GM12891 (cell line): ENCODE measurements around the gene MIS18A.

Experiments
- DNase-seq: peaks from one replicate; pipeline ENCODE4 v3.0.0; 2011; ENCODE audit warnings: low spot score; ENCODE audit not compliant: insufficient read length
- FAIRE-seq: peaks from 2 replicates; lab custom pipeline; 2011; peaks lifted over from hg19 to GRCh38; lab: Jason Lieb, UNC
- PAX5 ChIP-seq: IDR thresholded peaks from 2 replicates; pipeline ENCODE4 v1.6.1; 2011; ENCODE audit warnings: low read length, moderate library complexity, mild to moderate bottlenecking; ENCODE audit not compliant: insufficient read depth, severe bottlenecking
- POLR2A ChIP-seq: IDR thresholded peaks from 2 replicates; pipeline ENCODE4 v1.6.1; 2011; ENCODE audit warnings: low read depth, low read length, control low read depth
- POLR2AphosphoS5 ChIP-seq: IDR thresholded peaks from 2 replicates; pipeline ENCODE4 v1.6.1; 2011; ENCODE audit warnings: low read depth, low read length, control low read depth
- POU2F2 ChIP-seq: IDR thresholded peaks from 2 replicates; pipeline ENCODE4 v1.6.1; 2011; ENCODE audit warnings: low read depth, mild to moderate bottlenecking, control low read depth, low read length, moderate library complexity
- SPI1 ChIP-seq: IDR thresholded peaks from 2 replicates; pipeline ENCODE4 v1.6.1; 2011; ENCODE audit warnings: low read depth, low read length, control low read depth
- TAF1 ChIP-seq: IDR thresholded peaks from 2 replicates; pipeline ENCODE4 v1.6.1; 2011; ENCODE audit warnings: low read depth, low read length, control low read depth

The MIS18A gene

DNA sequence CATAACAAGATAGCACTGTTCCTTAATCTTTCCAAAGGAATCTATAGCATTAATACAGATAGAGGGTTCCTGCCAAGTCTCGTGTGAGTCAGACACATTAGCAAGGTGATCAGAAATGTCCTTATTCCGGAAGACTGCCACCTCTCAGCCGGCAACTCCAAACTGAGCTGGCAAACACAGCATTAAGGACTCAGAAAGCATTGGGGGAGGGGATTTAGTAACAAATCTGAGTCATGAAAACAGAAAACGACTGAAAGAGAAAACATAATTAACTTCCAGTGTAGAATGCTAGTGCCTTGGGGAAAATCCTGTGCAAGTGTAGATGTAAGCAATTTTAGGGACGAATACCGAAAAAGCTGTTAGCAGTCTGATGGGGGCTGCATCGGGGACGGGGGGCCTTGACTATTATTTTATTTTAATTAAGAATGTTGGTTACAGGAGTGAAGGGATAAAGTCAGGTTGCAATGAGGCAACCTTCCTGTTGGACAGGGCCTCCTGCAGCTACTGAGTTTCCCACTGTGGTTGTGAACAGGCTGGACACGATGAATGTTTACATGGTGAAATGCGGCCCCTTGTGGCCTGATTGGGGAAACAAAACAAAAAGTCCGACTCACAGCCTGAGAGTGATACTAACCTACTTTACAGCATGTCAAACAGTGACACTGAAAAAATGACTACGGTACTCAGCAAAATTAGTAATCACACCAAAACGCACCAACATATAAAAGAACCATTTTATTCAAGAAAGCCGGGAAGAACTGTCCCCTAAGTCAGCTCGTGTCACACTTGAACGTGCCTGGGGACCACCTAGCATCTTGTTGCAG, 20.7 kb downstream of the MIS18A start:
- TF ChIP-seq SPI1: no peak
- no peak for TF ChIP-seq POLR2A
- TF ChIP-seq TAF1: no peak
- TF ChIP-seq POLR2AphosphoS5: no peak
- DNase-seq: peak; percentile 34
- FAIRE-seq: peak; percentile 72

DNA sequence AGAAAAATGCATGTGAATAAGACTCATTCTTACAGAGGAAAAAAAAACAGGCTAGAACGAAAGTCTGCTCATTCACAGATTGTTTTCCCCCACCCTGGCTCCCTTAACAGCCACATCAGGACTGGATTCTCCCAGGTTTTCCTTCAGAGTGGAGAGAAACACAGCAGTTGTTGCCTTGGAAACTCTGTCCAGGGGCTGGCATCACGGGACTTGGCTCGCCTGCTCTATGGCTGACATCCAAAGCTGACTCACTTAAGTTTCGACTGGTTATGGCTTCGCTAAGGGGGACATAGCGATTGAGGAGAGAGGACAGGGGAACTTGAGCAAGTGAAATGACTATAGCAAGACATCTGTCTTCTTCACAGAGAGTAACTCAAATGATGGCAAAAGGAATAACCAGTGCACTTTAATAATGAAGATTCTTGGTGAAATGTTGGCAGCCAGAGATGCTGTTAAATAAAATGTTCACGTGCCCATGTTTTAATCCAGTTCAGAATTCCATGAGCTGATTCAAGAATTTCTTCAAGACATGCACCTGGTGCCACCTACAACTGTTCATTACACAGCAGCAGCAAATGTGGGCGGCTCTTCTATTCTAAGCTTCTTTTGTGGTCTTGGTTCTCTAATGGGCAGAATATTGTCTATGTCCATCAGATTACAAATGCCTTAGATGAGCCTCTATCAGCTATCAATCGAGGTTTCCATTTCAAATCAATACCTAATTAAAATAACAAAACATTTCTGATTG, 21.8 kb downstream of the MIS18A start:
- no peak for FAIRE-seq
- no peak for DNase-seq

DNA sequence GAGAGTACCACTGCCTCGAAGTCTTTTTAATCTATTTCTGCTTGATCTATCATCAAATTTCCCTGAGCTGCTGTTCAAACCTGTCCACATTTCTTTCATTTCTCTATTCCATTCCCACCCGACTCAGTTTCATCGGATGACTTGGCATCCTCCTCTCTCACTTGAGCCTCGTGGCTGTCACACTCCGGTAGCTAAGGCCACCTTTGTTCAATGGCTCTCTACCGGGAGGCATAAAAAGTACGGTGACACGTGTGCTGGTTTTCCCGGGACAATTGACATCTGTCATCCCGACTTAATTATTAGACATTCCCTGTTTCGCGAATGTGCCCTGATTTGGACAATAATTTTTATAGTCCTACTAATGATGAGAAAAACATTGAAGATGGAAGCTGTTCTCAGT, 22.6 kb downstream of the MIS18A start:
- TF ChIP-seq POLR2AphosphoS5: no peak
- no peak for TF ChIP-seq POLR2A
- TF ChIP-seq TAF1: no peak
- no peak for DNase-seq
- no peak for FAIRE-seq

More for the DNA sequence above, 21.8 kb downstream of the MIS18A start:
- TF ChIP-seq POU2F2 (no peak), TAF1 (no peak), POLR2AphosphoS5 (no peak), POLR2A (no peak)

DNA sequence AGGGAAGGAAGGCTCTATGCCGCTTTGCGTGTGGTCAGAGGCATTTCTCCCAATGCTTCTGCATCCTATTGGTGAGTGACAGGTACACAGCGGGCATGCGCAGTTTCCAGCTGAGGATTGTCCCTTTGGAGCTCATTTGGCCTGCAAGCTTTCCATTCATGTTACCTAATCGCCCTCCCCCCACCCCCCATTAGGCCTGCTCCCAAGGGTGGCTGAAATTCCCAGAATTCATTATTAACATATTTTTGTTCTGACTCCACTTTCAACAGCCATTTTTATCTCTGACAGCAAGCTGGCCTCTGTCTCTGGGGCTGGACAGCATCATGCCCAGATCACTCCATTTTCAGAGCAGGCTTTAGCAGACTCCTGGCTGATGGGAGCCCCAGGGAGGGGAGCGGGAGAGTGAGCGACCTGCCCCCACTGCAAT, 25.6 kb downstream of the MIS18A start:
- DNase-seq (no peak), FAIRE-seq (no peak)

DNA sequence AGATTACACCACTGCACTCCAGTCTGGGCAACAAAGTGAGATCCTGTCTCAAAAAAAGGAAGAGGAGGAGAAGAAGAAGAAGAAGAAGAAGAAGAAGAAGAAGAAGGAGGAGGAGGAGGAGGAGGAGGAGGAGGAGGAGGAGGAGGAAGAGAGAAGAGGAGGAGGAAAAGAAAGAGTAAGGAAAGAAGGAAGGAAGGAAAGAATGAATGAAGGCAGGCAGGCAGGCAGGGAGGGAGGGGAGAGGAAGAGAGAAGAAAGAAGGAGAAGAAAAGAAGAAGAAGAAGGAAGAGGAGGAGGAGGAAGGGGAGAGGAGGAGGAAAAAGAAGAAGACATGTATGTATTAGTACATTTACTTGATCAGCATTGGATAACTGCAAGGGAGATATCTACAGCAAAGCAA, 26.7 kb downstream of the MIS18A start:
- DNase-seq (no peak), FAIRE-seq (no peak)
- no peak for TF ChIP-seq POLR2A

More for the DNA sequence above, 25.6 kb downstream of the MIS18A start:
- TF ChIP-seq SPI1 (no peak), POLR2A (no peak), POLR2AphosphoS5 (no peak), POU2F2 (no peak), PAX5 (no peak), TAF1 (no peak)

DNA sequence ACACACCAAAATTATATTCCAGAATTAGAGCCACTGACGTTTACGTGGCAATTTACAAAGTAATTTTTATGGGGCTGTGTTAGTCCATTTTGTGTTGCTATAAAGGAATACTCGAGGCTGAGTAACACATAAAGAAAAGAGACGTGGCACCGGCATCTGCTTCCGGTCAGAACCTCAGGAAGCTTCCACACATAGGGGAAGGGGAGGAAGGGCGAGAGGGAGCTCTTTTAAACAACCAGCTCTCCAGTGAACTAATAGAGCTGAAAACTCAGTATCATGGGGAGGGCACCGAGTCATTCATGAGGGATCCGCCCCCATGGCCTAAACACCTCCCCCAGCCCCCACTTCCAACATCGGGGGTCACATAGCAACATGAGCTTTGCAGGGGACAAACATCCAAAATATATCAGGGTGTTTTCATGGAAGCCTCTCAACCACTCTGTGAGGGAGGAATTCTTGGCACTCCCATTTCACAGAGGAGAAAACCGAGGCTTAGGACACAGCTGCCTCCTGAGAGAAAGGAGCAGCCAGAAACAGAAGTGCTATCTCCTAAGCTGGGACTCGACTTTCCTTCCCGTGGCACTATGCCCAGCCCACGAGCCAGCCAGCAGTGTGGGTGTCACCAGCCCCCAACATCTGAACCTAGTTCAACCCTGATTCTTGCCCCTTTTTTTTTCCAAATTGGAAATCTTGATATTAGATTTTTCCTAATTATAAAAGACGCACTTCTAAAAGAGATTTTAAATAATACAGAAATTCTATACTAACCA, 29.2 kb downstream of the MIS18A start:
- no peak for FAIRE-seq
- TF ChIP-seq POU2F2 (no peak), POLR2AphosphoS5 (no peak), PAX5 (no peak), SPI1 (no peak), TAF1 (no peak), POLR2A (no peak)
- no peak for DNase-seq

DNA sequence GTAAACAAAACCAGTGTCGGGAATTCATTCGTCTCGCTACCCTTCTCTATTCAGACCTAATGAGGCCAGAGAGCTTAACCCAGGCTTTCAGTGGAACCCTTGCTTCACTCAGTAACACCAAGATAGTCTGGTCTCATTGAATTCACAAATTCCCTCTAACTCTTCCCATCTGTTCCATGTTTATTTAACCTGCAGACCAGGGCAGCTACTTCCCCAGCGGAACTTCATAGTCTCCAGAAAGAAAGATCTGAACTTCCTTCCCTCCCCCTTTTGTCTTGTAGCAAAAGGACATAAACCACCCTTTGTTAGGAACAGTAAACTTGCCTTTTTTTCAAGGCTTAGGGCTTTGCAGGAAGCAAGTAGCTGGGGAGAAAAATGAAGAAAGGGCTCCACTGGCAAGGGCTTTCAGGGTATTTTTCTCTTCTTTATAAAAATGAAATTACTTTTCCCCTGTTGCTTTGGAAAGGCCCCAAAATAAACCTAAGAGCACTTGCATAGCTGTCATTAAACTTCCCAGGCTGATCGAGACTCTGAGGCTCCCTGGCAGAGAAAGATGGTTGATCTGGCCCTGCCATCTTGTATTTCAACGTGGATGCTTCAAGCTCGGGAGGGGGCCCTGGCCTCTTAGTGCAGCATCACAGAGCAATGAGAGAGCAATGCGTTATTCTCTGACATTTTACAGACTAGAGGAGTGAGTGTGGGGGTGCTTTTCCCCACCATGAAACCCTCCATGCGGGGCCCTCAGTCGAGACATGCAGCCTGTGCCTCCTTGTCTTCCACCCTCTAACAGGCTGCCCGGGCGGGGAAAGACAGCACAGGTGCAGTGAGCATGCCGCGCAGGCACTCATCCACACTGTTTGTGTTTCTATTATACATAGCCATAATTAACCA, 30.0 kb downstream of the MIS18A start:
- DNase-seq: no peak
- TF ChIP-seq PAX5 (no peak), POU2F2 (no peak), POLR2AphosphoS5 (no peak), TAF1 (no peak), SPI1 (no peak), POLR2A (no peak)
- no peak for FAIRE-seq

DNA sequence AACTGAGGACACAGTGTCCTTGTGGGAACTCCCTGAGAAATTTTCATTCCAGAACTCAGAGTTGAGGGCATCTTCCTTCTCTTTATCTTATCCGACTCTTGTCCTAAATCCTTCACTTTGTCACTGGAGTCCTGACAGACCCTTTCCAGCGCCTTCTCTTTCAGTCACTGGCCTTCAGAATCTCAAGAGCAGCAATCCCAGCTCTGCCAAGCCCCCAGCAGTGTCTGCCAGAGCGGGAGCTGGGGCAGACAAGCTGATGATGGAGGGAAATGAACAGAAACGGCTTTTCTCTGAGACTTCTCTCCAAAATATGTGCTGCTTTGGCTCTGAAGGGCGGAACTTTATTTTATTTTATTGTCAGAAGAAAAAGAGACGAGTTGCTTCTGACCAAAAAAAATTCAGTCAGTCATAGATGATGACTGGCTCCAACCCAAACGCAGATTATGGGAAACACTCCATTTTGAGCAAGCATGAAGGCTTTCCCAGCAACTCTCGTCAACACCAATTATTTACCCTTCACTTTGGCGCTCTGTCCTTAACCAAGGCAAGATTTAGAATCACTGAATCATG, 32.2 kb downstream of the MIS18A start:
- TF ChIP-seq POLR2AphosphoS5: no peak
- TF ChIP-seq POU2F2: no peak
- no peak for TF ChIP-seq POLR2A
- no peak for TF ChIP-seq TAF1
- no peak for TF ChIP-seq PAX5
- TF ChIP-seq SPI1: no peak
- no peak for FAIRE-seq
- DNase-seq: no peak

DNA sequence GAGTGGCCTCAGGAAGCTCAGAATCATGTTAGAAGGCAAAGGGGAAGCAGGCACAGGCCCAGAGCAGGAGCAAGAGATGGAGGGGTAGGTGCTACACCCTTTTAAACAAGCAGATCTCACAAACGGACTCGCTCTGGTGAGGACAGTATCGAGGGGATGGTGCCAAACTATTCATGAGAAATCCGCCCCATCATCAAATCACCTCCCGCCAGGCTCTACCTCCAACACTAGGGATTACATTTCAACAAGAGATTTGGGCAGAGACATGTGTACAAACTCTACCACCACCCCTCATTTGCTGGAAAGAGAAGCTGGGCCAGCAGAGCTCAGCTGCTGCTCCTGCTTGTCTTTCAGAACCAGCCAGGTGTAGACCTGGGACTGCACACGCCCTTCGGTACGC, 32.9 kb downstream of the MIS18A start:
- FAIRE-seq (no peak), DNase-seq (no peak)
- TF ChIP-seq TAF1: no peak
- TF ChIP-seq SPI1: no peak
- no peak for TF ChIP-seq POLR2A
- TF ChIP-seq POU2F2: no peak
- TF ChIP-seq POLR2AphosphoS5: no peak
- no peak for TF ChIP-seq PAX5
